Measurements from ENCODE around the gene ANKRD33B. TPM values are rescaled to one million over a fixed set of nuclear protein-coding genes. Genes with fewer than 3 reads are reported as not detected.

ANKRD33B gene
- total and polyA plus RNA-seq, 2 donors from 2014 or later: 4.8 to 20.3 TPM

GRCh38 chr5:10585518-10585915, 21.6 kb downstream of the ANKRD33B start:
- Histone ChIP-seq H3K36me3 (ENCODE audit: control insufficient read depth in 2 of 3, insufficient read depth in 3 of 3, low read length in 3 of 3) (no peaks in the 10 kb centered on the region), H3K9ac (ENCODE audit: low read length in 3 of 3) (no peak overlapping the region), H3K4me3 (ENCODE audit: low read length in 3 of 3) (no peak overlapping the region), H3K27me3 (ENCODE audit: control insufficient read depth, insufficient read depth, low read length) (no peaks in the 10 kb centered on the region), H3K4me1 (ENCODE audit: control insufficient read depth in 2 of 3, insufficient read depth in 2 of 3, low read depth in 1 of 3, low read length in 3 of 3) (peaks cover 0 to 8% (median 4%) of the 10 kb centered on the region in 3 donors), H3K27ac (ENCODE audit: low read depth in 2 of 2, low read length in 2 of 2) (no peak overlapping the region), H3K9me3 (ENCODE audit: control insufficient read depth in 2 of 3, insufficient read depth in 1 of 3, low read length in 3 of 3) (no peaks in the 10 kb centered on the region)
- no peak for DNase-seq
- no peak for TF ChIP-seq CTCF (IDR thresholded peaks at IDR 0.05; ENCODE audit: borderline replicate concordance, extremely low read depth, insufficient read depth)
- no peak for FAIRE-seq
- intact Hi-C loops (cut with DNase I): no loop called here

- H3K4me3 ChIP-seq (ENCODE audit: low read length in 3 of 3): no peak overlapping the region
- DNase-seq (no peak), FAIRE-seq (no peak)
- intact Hi-C loops (cut with DNase I): no loop called here
- H3K9ac ChIP-seq (ENCODE audit: low read length in 3 of 3): no peak overlapping the region
- H3K27me3 ChIP-seq (ENCODE audit: control insufficient read depth, insufficient read depth, low read length): no peaks in the 10 kb centered on the region
- H3K4me1 ChIP-seq (ENCODE audit: control insufficient read depth in 2 of 3, insufficient read depth in 2 of 3, low read depth in 1 of 3, low read length in 3 of 3): peaks cover 0 to 8% (median 4%) of the 10 kb centered on the region in 3 donors
- no peak for TF ChIP-seq CTCF (IDR thresholded peaks at IDR 0.05; ENCODE audit: borderline replicate concordance, extremely low read depth, insufficient read depth)
- no peak overlapping the region for H3K27ac ChIP-seq (ENCODE audit: low read depth in 2 of 2, low read length in 2 of 2)
- no peaks in the 10 kb centered on the region for H3K9me3 ChIP-seq (ENCODE audit: control insufficient read depth in 2 of 3, insufficient read depth in 1 of 3, low read length in 3 of 3)
- no peaks in the 10 kb centered on the region for H3K36me3 ChIP-seq (ENCODE audit: control insufficient read depth in 2 of 3, insufficient read depth in 3 of 3, low read length in 3 of 3)
Observed at GRCh38 chr5:10586008-10586407, 22.1 kb downstream of the ANKRD33B start.

GRCh38 chr5:10586555-10586954, 22.7 kb downstream of the ANKRD33B start:
- no peaks in the 10 kb centered on the region for H3K27me3 ChIP-seq (ENCODE audit: control insufficient read depth, insufficient read depth, low read length)
- no peak for FAIRE-seq
- intact Hi-C loops (cut with DNase I): no loop called here

More at GRCh38 chr5:10586555-10586954, 22.7 kb downstream of the ANKRD33B start:
- DNase-seq: no peak
- TF ChIP-seq CTCF (IDR thresholded peaks at IDR 0.05; ENCODE audit: borderline replicate concordance, extremely low read depth, insufficient read depth): no peak
- H3K4me3 ChIP-seq (ENCODE audit: low read length in 3 of 3): no peak overlapping the region
- H3K27ac ChIP-seq (ENCODE audit: low read depth in 2 of 2, low read length in 2 of 2): no peak overlapping the region
- H3K36me3 ChIP-seq (ENCODE audit: control insufficient read depth in 2 of 3, insufficient read depth in 3 of 3, low read length in 3 of 3): no peaks in the 10 kb centered on the region
- H3K4me1 ChIP-seq (ENCODE audit: control insufficient read depth in 2 of 3, insufficient read depth in 2 of 3, low read depth in 1 of 3, low read length in 3 of 3): peaks cover 0 to 8% (median 4%) of the 10 kb centered on the region in 3 donors
- no peaks in the 10 kb centered on the region for H3K9me3 ChIP-seq (ENCODE audit: control insufficient read depth in 2 of 3, insufficient read depth in 1 of 3, low read length in 3 of 3)
- no peak overlapping the region for H3K9ac ChIP-seq (ENCODE audit: low read length in 3 of 3)
